GM18526 (cell line): Measurements from ENCODE around the gene HYDIN.

Source experiments
- POLR2A ChIP-seq: IDR thresholded peaks from 3 replicates; pipeline ENCODE4 v1.6.1; 2011; ENCODE audit not compliant: insufficient read length; ENCODE audit errors: extremely low read depth

Gene HYDIN

DNA sequence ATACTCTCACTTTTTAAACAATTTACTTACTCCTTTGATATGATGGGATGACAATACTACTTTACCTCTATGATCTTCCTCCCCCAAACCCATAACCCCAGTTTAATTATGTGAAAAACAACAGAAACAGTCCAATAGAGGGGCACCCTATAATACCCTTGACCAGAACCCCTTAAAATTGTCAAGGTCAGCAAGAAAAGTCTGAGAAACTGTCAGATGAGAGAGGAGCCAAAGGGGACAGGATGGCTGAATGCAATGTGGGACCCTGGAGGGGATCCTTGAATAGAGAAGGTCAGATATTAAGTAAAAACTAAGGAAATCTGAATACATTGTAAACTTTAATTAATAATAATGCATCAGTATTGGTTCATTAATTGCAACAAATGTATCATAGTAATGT lies 15.8 kb upstream of the HYDIN start:
- TF ChIP-seq POLR2A: no peak

DNA sequence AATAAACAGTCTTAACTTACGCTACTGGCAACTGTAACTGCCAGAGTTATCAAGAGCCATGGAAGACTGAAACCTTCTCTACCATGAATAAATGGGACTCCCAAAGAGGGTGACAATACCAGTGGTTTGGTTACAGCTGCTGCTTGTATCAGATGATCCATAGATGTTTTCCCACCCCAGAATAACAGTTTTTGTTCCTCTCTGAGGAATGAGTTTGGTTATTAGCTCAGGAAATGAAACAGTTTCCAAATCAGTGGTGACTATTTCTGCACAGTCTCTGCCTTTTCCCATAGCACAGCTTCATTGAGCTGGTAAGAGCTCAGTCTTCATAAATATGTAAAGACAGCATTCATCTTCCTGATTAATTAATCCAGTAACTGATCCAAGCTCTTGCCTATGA lies 14.0 kb upstream of the HYDIN start:
- TF ChIP-seq POLR2A: no peak

DNA sequence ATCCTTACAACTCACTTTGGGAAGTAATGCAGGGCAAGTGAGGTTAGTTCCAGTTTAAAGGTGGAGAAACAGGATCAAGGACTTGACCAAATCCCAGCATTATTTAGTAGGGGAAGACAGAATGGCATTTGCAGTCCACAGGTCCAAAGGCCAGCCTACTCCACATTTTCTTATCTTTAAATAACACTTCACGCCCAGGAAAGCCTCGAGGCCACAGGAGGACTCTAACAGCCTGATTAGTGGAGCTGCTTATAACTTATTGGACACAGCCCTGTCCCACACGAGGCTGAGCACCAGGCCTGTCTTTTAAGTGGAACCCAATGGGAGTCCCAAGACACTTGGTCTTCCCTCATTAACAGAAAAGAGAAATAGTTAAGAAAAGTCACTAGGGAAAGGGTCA lies 12.1 kb upstream of the HYDIN start:
- no peak for TF ChIP-seq POLR2A

DNA sequence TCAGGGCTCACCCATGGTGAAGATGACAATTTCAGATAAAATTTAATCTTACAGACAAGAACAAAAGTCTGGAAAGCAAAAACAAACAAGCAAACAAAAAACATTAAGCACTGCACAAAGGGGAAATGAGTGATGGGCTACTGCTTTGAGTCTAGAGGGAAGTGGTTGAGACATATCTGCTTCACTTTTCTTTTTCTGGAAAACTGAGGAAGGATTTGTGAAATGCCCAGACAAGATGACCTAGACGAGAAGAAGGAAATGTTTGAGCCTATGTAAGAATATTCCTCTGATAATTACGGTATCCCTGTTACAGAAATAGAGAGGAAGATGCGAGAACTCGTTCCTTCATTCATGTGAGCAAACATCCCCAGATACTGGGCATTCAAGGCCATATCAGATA lies 11.5 kb upstream of the HYDIN start:
- TF ChIP-seq POLR2A: no peak

DNA sequence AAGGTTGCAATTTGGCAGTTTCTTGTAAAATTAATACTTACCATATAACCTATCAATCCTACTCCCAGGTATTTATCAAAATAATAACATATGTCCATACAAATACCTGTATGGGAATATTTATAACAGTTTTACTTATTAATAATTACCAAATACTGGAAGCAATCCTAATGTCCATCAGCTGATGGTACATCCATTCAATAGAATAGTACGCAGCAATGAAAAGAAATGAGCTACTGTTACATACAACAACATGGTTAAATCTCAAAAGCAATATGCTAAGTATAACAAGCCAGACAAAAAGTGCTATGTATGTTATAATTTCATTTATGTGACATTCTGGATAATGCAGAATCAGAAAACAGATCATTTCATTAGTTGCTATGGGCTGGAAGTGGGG lies 1.2 kb downstream of the HYDIN start:
- no peak for TF ChIP-seq POLR2A

DNA sequence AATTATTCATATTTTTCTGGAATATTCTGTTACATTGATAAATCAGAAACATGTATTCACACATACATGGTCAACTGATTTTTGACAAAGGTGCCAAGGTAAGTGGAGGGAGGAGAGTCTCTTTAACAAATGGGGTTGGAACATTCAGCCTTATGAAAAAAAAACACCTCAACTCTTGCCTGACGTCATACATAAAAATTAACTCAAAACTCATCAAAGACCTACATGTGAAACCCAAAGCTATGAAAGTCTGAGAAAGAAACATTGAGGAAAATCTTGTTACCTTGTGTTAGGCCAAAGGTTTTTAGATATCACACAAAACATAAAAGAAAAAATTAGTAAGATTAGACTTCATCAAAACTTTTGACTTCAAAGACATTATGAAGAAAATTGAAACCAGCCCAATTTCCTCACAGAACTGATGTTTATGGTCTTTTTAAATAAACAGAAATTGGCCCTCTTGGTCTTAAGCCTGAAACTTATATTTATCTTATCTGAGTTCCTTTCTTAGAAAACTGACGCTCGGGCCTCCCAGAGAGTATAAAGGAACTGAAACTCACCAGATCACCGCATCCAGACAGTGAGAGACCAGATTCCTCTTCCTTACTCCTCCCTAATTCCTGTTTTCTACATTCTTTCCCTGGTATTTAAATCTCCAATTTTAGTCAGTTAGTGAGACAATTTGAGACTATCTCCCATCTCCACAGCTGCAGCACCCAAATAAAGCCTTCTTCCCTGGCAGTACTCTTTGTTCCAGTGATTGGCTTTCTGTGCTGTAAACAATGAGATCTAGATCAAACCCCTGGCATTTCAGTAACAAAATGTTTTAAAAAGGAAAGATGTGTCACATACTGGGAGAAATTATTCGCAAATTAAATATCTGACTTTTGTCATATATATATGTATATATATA lies 4.0 kb downstream of the HYDIN start:
- TF ChIP-seq POLR2A: no peak

DNA sequence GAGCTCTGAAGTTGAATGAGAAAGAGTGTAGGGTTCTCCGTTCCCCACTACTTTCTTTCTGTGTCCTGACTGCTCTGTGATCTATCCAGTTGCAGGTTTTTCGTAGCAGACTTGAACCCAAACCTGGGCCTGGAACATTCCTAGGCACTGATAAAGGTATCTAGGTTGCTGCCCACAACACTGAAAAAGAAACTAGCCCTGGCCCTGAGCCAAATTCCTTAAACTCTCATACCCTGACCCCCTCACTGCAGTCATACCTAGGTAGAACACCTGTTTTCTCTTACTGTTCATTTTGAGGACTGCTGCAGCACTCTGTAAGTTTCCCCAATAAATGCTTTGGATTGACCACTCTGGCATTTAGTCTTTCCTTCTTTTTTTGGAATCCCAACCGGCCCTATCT lies 5.4 kb downstream of the HYDIN start:
- TF ChIP-seq POLR2A: no peak

DNA sequence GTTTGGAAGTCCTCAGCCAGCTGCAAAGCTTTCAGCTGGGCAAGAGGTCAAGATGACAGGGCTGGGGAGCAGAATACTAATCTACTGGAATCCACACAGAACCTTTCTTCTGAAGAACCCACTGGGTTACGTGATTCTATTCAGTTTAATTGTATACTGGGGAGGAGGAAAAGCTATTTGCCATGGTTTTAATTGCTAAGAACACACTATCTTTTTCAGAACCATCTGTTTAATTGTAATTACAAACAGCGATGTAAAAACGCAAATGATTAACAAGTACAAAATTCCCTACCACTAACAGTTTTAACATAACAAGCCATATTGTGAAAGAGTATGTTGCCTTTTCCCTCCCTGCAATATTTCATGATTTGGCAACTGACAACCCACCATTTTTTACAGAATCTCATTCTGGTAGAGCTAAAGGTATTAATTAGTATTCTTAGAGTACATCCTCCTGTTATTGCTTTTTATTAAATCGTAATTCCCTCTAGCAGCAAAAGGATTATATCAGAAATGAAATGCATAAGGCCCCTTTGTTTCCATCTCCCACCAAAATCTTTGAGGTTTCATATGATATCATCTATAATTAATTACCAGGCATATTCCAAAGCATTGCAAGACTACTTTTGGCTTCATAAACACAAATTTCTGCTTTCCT lies 12.1 kb downstream of the HYDIN start:
- no peak for TF ChIP-seq POLR2A

DNA sequence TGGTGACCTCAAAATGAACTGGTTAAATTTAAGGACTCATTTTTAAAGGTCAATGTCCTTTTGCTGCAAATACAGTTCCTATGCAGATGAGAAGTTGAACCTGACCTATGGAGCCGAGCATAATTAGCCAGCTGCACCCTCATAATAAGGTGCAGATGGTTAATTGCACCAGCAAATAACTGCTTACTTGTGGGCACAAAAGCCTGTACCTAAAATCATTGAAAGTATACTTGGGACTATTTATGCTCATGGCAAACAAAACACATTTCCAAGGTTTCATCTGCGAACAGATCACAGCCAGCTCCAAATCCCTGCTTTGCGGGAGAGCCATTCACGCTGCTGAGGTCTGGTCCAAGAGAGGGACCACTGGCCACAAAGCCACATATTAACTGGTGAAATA lies 13.0 kb downstream of the HYDIN start:
- TF ChIP-seq POLR2A: no peak

DNA sequence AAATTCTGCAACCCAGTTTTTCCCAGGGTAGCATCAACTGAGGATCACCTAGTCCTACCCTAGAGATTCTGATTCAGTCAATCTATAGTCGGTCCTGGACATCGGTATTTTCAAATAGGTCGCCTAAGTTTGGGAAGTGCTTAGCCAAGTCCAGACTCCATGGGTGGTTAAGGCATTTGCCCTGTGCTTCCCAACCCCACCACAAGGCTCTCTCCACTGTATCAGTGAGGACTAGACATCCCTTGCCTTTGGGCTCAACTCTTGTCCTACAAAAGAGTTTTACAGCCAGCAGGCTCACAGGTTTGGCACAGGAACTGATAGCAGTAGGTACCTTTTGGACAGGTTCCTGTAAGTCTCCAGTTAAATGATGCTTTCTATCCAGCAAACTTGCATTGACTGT lies 13.8 kb downstream of the HYDIN start:
- TF ChIP-seq POLR2A: no peak

DNA sequence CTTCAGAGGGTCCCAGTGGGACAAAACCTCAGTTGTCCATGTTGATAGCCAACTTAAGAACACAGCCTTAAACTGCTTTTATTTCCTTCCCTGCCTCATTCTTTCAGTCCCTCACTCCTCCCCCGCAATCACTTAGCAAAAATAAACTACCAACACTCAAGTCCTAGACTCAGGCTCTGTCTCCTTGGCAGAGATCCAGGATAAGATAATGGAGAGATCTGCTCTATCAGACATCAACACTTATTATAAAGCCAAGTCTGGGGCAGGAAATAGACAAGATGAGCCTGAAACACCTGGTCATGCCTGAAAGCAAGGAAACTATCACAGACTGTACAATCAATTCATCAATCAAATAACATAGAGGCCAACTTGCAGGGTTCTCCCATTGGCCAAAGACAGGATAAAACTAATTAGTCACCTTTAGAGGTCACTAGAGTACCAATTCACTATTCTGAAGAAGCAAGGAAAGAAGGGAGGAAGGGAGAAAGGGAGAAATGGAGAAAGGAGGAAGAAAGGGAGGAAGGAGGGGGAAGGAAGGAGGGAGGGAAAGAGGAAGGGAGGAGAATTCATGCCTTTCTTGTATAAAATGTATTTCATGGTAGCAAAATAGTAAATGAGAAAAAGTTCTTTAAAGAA lies 15.7 kb downstream of the HYDIN start:
- TF ChIP-seq POLR2A: no peak

DNA sequence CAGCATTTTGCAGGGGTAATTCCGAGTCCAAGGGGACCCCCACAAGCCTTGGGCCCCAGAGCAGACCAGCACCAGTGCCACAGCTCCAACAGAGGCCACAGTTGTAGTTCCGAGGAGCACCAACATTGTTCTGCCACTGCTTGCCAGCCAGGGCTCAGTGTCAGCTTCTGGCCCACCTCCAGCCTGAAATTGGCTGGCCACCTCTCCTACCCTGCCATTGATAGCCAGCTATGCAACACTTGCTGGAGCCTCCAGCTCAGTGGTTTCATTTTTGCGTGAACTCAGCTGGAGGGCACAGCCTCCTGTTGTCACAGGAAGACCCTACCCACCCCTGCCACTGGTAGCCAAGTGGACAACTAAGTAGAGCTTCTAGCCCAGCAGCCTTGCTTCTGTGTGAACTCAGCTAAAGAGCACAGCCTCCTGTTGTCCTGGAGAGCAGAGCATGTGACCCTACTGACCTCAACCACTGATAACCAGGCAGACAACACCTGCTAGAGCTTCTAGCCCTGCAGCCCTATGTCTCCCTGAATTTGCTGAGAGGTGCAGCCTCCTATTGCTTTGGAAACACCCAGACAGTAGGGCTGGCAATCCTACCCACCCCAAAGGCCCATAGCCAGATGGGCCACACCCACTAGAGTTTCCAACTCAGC lies 24.9 kb downstream of the HYDIN start:
- TF ChIP-seq POLR2A: no peak

DNA sequence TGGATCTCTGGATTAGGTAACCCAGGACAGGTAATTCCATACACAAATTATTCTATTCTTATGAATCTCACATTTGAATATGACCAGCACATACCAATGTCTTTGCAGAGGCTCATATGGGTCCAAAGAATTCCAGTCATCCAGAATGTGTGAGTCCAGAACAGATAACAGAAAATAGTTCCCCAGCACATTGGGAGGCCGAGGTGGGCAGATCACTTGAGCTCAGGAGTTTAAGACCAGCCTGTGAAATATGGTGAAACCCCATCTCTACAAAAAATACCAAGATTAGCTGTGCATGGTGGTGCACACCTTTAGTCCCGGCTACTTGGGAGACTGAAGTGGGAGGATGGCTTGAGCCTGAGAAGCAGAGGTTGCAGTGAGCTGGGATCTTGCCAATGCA lies 26.9 kb downstream of the HYDIN start:
- no peak for TF ChIP-seq POLR2A

DNA sequence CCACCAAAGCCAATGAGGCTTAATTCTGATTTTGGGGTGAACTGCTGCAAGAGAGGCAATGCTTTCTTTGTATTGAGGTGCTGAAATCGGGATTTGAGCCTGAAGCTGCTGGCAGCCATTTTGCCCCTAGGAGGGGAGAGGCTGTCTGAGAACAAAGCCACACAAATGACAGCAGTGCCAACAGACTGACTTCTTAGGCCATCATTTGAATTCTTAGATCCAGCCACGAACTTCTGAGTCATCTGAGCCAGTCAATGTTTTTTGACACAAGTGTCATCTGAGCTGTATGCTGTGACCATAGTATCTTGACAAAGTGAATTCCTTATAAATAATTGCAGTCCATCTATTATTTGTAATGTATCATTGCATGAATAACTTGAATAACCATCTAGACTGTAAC lies 29.0 kb downstream of the HYDIN start:
- TF ChIP-seq POLR2A: no peak

DNA sequence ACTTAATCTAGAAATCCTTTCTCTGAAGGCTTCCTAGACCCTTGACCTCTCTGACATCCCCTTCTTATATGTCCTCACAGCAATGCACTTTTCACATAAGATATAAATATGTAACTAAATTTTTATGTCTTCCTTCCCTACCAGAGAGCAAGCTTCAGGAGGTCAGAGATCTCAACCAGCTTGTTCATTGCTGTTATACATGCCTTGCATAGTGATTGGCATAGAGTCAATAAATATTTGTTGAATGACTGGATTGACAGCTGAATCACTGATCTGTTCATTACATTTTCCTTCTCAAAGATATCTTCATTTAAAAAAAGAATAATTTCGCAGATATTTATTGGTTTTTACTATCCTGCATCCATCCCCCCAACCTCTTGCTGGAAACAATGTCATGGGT lies 29.5 kb downstream of the HYDIN start:
- TF ChIP-seq POLR2A: no peak

DNA sequence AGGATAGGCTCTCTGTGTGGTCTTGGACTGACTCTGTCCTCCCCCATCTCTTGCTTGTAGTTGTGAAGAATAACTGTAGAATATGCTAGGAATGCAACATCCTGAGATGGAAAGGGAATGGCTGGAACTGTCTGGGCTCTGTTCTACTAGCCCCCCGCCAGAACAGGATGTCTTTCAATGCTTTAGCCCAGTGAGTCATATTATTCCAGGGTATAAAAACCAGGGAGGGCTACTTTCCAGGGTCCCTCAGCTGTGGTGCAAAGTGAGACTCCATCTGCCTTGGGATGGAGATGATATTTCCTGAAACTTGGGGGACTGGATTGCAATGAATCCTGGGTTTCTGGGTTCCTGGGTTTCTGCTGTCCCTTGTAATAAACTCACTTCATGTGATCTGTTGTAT lies 32.1 kb downstream of the HYDIN start:
- no peak for TF ChIP-seq POLR2A

DNA sequence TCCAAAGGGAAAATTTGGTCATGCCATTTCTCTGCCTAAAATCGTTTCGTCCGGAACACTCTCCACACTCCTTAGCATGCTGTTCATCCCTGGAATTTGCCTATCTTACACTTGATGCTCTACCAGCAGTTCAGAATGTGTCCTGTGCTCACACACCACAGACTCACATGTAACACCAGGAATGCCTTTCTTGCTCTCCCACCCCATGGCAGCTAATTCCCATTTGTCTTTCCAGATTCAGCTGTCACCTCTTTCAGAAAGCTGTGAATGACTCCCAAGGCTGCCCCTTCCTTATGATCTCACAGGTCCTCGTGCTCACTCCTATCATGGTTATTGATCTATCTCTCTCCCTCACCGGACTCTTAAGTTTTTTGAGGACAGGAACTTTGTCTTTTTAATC lies 38.1 kb downstream of the HYDIN start:
- TF ChIP-seq POLR2A: no peak
